GM21717 (cell line): Measurements from ENCODE around the gene LRIG1.

ENCODE experiments used
- ATAC-seq: cut with Tn5 transposase; IDR thresholded peaks from one replicate; pipeline ENCODE4 v1.9.1; 2021; ENCODE audit warnings: mild to moderate bottlenecking, moderate library complexity; ENCODE audit not compliant: unreplicated experiment

The LRIG1 gene

DNA sequence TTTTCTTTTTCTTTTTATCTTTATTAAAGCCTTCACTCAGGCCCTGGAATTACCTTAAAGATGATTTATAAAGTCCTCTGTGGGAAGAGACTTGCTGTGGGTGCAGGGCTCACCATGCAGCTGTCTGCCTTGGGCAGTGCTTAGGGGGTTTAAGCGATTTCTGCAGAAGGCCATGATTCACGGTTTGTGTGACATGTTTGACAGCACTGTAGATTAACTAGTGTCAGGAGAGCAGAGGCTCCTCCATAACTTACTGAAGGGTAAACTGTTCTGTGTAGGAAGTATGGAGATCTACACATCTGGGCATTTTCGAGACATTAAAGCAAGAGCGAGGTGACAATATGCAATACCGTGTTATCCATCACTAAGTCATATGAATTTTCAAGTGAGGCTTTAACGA lies 137.7 kb downstream of the LRIG1 start:
- no peak for ATAC-seq

GRCh38 chr3:66362541-66362941 lies 138.3 kb downstream of the LRIG1 start:
- no peak for ATAC-seq

DNA sequence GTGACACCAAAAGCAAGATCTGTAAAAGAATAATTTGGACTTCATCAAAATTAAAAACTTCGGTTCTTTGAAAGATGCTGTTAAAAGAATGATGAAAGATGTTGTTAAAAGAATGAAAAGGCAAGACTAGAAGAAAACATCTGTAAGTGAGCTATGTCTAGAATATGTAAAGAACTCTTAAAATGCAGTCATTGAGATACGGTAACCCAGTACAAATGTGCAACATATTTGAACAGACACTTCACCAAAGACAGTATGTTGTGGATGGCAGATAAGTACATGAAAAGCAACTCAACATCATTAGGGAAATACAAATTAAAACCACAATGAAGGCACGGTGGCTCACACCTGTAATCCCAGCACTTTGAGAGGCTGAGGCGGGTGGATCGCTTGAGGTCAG lies 139.5 kb downstream of the LRIG1 start:
- ATAC-seq, result no peak

DNA sequence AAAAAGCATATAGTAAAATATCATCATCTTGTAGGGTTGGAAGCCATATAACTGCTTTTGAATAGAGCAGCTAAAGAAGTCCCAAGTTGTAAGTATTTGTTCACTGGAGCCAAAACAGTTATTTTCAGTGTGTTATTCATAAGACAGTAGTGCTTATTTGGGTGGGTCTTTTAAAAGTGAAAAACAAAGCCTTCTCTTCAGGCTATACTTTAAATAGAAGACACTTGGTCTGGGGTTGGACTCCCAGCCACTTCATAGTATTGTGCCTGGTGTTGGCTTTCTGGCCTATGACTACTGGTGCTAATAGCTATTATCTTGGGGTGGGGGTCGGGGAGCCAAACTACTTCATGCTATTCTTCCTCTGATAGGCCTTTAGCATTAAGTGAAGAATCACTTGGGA lies 144.8 kb downstream of the LRIG1 start:
- no peak for ATAC-seq

DNA sequence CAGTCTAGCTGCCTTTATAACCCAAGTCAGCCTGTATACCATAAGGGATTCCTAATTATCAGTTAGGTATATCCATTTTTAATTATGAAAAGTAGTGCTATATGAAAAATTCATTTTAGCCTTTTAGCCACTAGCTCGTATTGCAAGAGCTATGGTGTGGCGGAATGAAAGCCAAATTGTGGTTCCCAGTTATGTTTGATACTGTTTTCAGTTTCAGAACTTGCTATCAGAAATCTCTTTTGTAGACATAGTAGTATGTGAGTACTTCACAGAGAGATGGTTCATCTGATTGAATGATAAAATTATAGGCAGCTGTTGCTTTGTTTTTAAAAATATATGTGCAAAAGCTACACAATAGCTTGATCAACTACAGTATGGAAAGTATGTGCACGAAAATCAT lies 145.4 kb downstream of the LRIG1 start:
- ATAC-seq, result peak; percentile 72

DNA sequence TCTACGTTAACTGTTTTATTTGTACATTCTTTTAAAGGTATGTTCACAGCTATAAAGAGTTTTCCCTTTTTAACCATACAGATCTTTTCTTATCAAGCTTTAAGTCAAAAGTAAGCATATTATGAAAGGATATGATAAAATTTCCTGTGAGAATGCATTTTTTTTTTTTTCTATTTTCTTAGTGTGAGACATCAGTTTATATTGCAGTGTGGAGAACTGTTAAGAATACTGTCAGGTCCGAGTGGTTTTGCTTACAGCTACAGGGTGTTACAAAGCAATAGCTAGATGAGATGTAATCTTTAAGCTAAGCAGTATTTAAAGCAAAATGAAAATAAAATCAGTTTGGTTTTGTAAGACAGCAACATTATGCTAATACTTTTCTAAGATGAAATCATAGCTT lies 146.8 kb downstream of the LRIG1 start:
- no peak for ATAC-seq

DNA sequence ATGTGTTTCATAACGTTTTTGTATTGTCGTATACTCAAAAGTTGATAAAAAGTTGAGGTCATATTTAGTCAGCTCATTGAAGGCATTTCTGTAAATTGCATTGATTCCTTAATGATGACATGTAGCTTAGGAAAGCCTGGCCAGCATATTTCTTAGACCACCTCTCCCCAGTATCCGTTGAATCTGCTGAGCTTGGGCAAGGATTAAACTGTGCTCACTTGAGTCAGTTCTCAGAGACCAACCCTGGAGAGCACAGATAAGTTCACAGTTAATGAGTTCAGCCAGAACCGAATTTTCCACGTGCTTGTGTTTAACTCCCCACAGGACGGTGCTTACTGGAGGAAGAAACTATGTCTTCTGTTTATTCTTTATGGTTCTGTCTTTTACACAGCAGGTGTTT lies 147.3 kb downstream of the LRIG1 start:
- no peak for ATAC-seq

- no peak for ATAC-seq
Measured at GRCh38 chr3:66353039-66353438, 147.8 kb downstream of the LRIG1 start.

GRCh38 chr3:66350601-66351000 lies 150.2 kb downstream of the LRIG1 start:
- ATAC-seq, result no peak

DNA sequence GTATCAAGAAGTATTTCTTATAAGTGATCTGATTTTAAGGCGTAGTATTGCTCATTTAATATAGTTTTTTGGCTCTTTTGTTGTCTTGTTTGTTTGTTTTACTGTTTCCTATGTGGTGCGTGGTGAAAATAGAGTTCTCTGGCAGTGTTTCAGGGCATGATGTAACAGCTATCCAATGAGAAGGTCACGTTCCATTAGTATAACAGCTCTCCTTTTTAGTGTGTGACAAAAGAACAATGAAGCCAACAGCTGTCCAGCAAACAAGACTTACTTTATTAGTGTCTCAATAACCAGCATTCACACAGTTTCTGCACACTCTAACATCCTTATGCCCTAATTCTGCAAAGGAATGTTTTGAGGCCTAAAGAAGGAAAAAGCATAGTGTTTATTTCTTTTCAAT lies 152.1 kb downstream of the LRIG1 start:
- ATAC-seq, result no peak

GRCh38 chr3:66344848-66345578 lies 155.8 kb downstream of the LRIG1 start:
- ATAC-seq, result no peak

DNA sequence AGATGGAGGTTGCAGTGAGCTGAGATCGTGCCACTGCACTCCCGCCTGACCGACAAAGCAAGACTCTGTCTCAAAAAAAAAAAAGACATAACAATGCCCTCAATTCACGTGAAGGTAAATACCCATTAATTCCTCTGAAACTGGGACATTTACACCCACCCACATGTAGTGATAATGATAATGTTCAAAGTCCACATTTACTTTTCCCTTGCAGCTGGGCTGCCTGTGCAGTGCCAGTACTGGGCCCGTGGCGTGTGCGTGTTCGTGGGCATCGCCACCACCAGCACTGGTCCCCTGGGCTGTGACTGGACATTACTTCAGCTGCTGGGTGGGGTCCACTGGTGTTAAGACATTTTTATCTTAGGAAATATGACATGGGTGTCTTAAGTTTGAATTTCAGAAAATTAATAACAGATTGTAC lies 156.4 kb downstream of the LRIG1 start:
- no peak for ATAC-seq

- no peak for ATAC-seq
Measured at GRCh38 chr3:66342717-66343356, 158.0 kb downstream of the LRIG1 start.

DNA sequence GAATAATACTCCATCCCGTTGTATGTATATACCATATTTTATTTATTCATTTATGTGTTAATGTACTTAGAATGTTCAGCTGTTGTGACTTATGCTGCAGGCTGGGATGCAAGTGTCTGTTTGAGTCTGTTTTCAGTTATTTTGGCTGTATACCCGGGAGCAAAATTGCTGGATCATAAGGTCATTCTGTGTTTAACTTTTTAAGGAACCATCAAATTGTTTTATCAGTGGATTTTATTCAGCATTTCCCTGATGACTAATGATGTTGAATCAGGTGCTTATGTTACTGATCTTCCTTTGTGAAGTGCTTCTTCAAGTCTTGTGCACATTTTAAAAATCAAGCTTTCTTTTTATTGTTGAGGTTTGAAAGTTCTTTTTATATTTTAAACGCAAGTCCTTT lies 161.9 kb downstream of the LRIG1 start:
- ATAC-seq, result no peak

GRCh38 chr3:66336333-66336766 lies 164.5 kb downstream of the LRIG1 start:
- ATAC-seq, result no peak

- ATAC-seq, result no peak
Measured at GRCh38 chr3:66335671-66336070, 165.2 kb downstream of the LRIG1 start.
